Progenitor cell of endocrine pancreas (in vitro differentiated cells): ENCODE results near the gene SPTBN1. TPM values are rescaled to one million over a fixed set of nuclear protein-coding genes. Genes with fewer than 3 reads are reported as not detected.

Experiments used
- DNase-seq: peaks from one replicate; pipeline ENCODE4 v3.0.0; 2021; ENCODE audit warnings: low spot score; ENCODE audit not compliant: unreplicated experiment
- H3K27ac Mint-ChIP-seq: 2 replicates; pipeline ENCODE4 v1.8.0; 2021; ENCODE audit warnings: mild to moderate bottlenecking, moderate library complexity, mixed read lengths
- H3K27me3 Mint-ChIP-seq: 2 replicates; pipeline ENCODE4 v1.8.0; 2021; ENCODE audit warnings: mixed read lengths
- H3K36me3 Mint-ChIP-seq: 2 replicates; pipeline ENCODE4 v1.8.0; 2022; ENCODE audit warnings: mixed read lengths; ENCODE audit not compliant: insufficient read depth
- H3K4me1 Mint-ChIP-seq: 2 replicates; pipeline ENCODE4 v1.8.0; 2021; ENCODE audit warnings: low read depth, mixed read lengths
- H3K4me3 Mint-ChIP-seq: 2 replicates; pipeline ENCODE4 v1.8.0; 2021; ENCODE audit warnings: low read depth, mild to moderate bottlenecking, moderate library complexity, mixed read lengths
- H3K9me3 Mint-ChIP-seq: 2 replicates; pipeline ENCODE4 v1.8.0; 2021; ENCODE audit warnings: low read depth, mixed read lengths
- total RNA-seq: library from RNA; stranded (reverse); gene quantifications from 2 replicates; pipeline ENCODE4 v1.2.1, GENCODE V29; 2021
- TF ChIP-seq, protein P1 (sequence below): fragments of 200-600 bp; sonication (generic); IDR thresholded peaks from one replicate; pipeline ENCODE4 v1.5.0; 2021; ENCODE audit warnings: antibody characterized with exemption, mild to moderate bottlenecking; ENCODE audit not compliant: unreplicated experiment

Gene SPTBN1
- total RNA-seq, 1 donor from 2014 or later = 287 TPM

DNA sequence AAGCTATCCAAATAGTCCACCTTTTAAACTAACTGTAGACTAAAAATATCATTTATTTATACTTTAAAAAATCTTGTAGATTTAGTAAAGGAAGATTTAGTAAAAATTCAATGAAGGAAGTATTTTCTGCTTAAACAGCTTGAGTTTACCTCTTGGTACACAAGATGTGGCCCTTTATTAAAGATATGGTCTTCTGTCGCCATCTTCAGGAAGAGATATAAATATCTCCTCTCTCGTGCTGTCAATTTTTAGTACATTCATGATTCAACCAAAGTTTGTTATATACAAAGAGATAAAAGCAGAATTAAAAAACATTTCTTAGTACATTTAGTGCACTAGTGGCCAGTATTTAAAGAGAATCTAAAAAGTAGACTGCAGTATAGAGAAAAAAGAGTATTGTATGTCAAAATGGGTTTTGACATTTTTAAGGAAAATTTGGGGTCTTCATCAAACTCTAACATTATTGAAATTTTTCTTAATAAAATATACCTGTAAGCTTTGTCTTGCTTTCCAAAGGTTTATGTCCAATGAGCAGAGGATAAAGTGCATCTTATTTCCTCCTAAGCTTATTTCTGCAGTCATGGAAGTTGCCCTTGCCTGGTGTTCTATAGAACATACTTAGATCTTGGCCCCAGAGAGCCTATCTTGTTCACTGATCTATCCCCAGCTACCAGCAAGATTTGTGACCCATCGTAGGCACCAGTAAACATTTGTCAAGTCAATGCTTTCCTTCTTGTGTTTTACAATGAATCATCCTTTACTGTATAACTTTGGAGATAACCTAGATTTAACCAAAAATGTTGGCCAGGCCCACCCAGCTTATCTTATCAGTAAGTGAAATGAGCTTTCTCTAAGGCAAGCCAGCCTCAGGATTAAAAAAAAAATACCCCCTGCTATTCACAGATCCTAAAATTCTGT, 248.8 kb downstream of the SPTBN1 start:
- Mint-ChIP-seq H3K9me3 (peaks cover 3% of the 10 kb centered on the region), H3K27me3 (peaks cover 3% of the 10 kb centered on the region), H3K4me3 (no peak overlapping the region), H3K4me1 (peaks cover 2% of the 10 kb centered on the region), H3K36me3 (no peaks in the 10 kb centered on the region), H3K27ac (no peak overlapping the region)
- TF ChIP-seq, protein P1, sequence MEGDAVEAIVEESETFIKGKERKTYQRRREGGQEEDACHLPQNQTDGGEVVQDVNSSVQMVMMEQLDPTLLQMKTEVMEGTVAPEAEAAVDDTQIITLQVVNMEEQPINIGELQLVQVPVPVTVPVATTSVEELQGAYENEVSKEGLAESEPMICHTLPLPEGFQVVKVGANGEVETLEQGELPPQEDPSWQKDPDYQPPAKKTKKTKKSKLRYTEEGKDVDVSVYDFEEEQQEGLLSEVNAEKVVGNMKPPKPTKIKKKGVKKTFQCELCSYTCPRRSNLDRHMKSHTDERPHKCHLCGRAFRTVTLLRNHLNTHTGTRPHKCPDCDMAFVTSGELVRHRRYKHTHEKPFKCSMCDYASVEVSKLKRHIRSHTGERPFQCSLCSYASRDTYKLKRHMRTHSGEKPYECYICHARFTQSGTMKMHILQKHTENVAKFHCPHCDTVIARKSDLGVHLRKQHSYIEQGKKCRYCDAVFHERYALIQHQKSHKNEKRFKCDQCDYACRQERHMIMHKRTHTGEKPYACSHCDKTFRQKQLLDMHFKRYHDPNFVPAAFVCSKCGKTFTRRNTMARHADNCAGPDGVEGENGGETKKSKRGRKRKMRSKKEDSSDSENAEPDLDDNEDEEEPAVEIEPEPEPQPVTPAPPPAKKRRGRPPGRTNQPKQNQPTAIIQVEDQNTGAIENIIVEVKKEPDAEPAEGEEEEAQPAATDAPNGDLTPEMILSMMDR = peak; percentile 65
- DNase-seq = no peak

DNA sequence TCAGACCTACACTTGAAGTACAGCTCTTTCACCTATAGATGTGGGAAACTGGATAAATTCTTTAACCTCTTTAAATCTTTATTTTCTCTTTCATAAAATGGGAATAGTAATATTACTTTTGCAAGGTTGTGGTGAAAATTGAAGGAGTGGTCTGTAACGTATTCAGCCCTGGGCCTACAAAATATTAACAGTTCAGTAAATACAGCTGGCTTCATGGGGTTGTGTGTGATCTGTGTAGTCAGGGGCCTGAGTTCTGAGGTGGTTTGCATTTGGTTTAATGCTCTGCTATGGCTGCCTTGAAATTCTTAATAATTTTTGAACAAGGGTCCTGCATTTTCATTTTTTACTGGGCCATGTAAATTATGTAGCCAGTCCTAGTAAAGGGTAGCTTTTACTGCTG, 250.5 kb downstream of the SPTBN1 start:
- Mint-ChIP-seq H3K4me3 (no peak overlapping the region), H3K27me3 (peaks cover 8% of the 10 kb centered on the region), H3K36me3 (no peaks in the 10 kb centered on the region), H3K9me3 (no peaks in the 10 kb centered on the region), H3K4me1 (peaks cover 2% of the 10 kb centered on the region), H3K27ac (no peak overlapping the region)
- TF ChIP-seq, protein P1 = no peak
- no peak for DNase-seq

DNA sequence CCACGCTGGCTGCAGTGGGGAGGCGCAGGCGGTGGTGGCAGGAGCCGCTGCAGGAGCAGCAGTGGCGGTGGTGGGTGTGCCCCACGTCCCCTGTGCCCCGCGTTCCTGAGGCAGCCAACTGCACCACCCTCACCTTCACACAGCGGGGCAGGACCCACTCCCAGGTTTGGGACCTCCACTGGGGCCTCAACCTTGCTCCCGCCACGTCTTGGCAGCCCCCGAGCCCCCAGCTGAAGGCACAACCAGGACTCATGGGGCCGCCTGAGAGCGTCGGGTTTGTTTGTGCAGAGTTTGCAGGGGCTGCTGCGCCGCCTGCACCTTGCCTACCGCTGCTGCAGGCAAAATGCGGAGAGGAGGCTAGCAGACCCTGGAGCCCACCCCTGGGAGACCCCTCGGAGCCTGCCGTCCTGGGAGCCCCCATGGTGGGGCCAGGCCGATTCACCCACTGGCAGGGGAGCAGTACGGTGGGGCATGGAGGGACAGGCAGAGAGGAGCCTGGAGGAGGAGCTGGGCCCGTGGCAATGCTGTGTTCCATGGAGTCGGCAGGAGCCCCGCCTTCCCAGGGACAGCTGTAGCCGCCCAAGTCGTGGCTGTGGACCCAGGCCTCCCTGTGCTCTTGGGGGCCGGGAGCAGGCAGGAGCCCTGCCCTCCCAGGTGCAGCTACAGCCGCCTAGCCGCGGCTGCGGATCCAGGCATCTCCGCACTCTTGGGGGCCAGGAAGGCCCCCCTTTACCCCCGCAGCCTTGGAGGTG, 252.6 kb downstream of the SPTBN1 start:
- TF ChIP-seq, protein P1 = no peak
- H3K4me3 Mint-ChIP-seq = peak overlapping the region; percentile 60
- DNase-seq = peak; percentile 23
- peaks cover 2% of the 10 kb centered on the region for H3K4me1 Mint-ChIP-seq
- H3K9me3 Mint-ChIP-seq = no peaks in the 10 kb centered on the region
- H3K36me3 Mint-ChIP-seq = no peaks in the 10 kb centered on the region
- no peak overlapping the region for H3K27ac Mint-ChIP-seq
- peaks cover 10% of the 10 kb centered on the region for H3K27me3 Mint-ChIP-seq

DNA sequence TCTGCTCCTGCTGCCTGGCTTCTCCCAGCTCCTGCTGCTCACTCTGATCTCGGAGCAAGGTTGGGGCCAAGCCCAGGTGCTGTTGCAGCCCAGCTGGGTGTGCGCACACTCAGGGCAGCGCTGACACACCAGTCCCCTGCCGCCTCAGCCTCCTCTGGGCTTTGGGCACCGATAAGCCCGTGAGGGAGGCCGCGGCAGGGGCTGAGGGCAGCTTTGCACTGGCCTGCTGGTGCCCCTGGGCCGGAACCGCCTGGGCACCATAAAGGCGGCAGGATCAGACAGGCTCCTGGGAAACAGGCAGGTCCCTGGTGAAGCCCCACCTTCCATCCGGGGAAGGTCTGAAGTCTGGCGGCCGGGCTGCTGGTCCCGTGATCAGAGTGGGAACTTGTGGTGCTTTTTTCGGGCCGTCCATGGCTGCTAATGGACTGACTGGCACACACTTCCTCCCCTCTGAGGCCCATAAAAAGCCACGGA, 253.2 kb downstream of the SPTBN1 start:
- Mint-ChIP-seq H3K4me1 (peaks cover 2% of the 10 kb centered on the region), H3K36me3 (no peaks in the 10 kb centered on the region), H3K4me3 (peak overlapping the region; percentile 60), H3K9me3 (no peaks in the 10 kb centered on the region), H3K27ac (no peak overlapping the region), H3K27me3 (peaks cover 10% of the 10 kb centered on the region)
- no peak for DNase-seq
- TF ChIP-seq, protein P1 = no peak

DNA sequence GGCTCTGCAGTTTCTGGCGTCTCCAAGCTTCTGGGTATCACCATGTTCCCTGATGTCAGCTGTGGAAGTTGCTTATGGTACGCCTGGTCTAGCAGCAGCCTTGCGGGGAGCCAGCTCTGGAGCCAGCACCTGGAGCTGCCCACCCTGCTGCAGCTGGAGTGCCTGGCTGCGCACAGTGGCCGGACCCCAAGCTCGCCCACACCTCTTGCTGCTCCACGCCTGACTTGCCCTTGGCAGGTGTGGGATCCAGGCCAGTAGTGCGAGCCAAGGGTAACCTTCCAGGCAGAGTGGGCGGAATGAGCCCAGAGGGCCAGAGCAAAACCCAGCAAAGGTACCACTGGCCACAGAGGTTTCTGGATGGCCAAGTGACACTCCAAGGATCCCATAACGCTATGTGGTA, 254.1 kb downstream of the SPTBN1 start:
- no peak for DNase-seq
- no peak overlapping the region for H3K4me3 Mint-ChIP-seq
- TF ChIP-seq, protein P1 = no peak
- no peak overlapping the region for H3K27ac Mint-ChIP-seq
- no peaks in the 10 kb centered on the region for H3K36me3 Mint-ChIP-seq
- peaks cover 2% of the 10 kb centered on the region for H3K4me1 Mint-ChIP-seq
- H3K27me3 Mint-ChIP-seq = peaks cover 10% of the 10 kb centered on the region
- H3K9me3 Mint-ChIP-seq = no peaks in the 10 kb centered on the region
